T-helper 2 cell treated with Interferon-gamma antibody and Interleukin-4, amounts not matched to agents 5 μg/mL and 100 μg/mL, for 36 hours (primary cell): ENCODE measurements around the gene BEST1.
A peak's percentile ranks its signal among the peaks of the same experiment; 100 is the strongest.
"Not testable (repeated sequence)": the region's sequence is repeated elsewhere in the genome, so short reads cannot be mapped to it uniquely, and the experiment has no call there.

ENCODE experiments used
- DNase-seq: peaks from one replicate; pipeline ENCODE4 v3.0.0; 2021; ENCODE audit warnings: low spot score
- H3K27ac Mint-ChIP-seq: one replicate; pipeline ENCODE4 v1.8.0; 2021; ENCODE audit warnings: mild to moderate bottlenecking, mixed read lengths
- H3K27me3 Mint-ChIP-seq: one replicate; pipeline ENCODE4 v1.8.0; 2021; ENCODE audit warnings: low read depth, mixed read lengths
- H3K36me3 Mint-ChIP-seq: one replicate; pipeline ENCODE4 v1.8.0; 2021; ENCODE audit warnings: low read depth, mixed read lengths
- H3K4me1 Mint-ChIP-seq: one replicate; pipeline ENCODE4 v1.8.0; 2021; ENCODE audit warnings: low read depth, mixed read lengths
- H3K4me3 Mint-ChIP-seq: one replicate; pipeline ENCODE4 v1.8.0; 2022; ENCODE audit warnings: mild to moderate bottlenecking, moderate library complexity, mixed read lengths
- H3K9me3 Mint-ChIP-seq: one replicate; pipeline ENCODE4 v1.8.0; 2021; ENCODE audit warnings: mixed read lengths

BEST1 gene

GRCh38 chr11:61948505-61948904 is 1.6 kb upstream of the BEST1 start:
- Mint-ChIP-seq H3K4me3 (no peak overlapping the region), H3K9me3 (no peaks in the 10 kb centered on the region), H3K4me1 (peaks cover 3% of the 10 kb centered on the region), H3K27ac (no peak overlapping the region), H3K36me3 (no peaks in the 10 kb centered on the region), H3K27me3 (peaks cover 7% of the 10 kb centered on the region)
- DNase-seq, result no peak

- Mint-ChIP-seq H3K4me3 (no peak overlapping the region), H3K27me3 (peaks cover 11% of the 10 kb centered on the region), H3K9me3 (no peaks in the 10 kb centered on the region), H3K36me3 (no peaks in the 10 kb centered on the region), H3K27ac (no peak overlapping the region), H3K4me1 (peaks cover 3% of the 10 kb centered on the region)
- DNase-seq, result no peak
Measured at GRCh38 chr11:61949169-61950034, 749 bp upstream of the BEST1 start.

- DNase-seq, result no peak
- Mint-ChIP-seq H3K9me3 (no peaks in the 10 kb centered on the region), H3K27ac (no peak overlapping the region), H3K27me3 (peaks cover 20% of the 10 kb centered on the region), H3K4me3 (no peak overlapping the region), H3K36me3 (no peaks in the 10 kb centered on the region), H3K4me1 (peaks cover 3% of the 10 kb centered on the region)
Measured at GRCh38 chr11:61951484-61952135, 1.5 kb downstream of the BEST1 start.

GRCh38 chr11:61952882-61953281 is 2.7 kb downstream of the BEST1 start:
- Mint-ChIP-seq H3K4me1 (no peaks in the 10 kb centered on the region), H3K9me3 (no peaks in the 10 kb centered on the region), H3K4me3 (no peak overlapping the region), H3K36me3 (no peaks in the 10 kb centered on the region), H3K27me3 (peaks cover 20% of the 10 kb centered on the region), H3K27ac (no peak overlapping the region)
- no peak for DNase-seq

GRCh38 chr11:61953632-61954031 is 3.5 kb downstream of the BEST1 start:
- DNase-seq, H3K4me1 Mint-ChIP-seq, H3K36me3 Mint-ChIP-seq, H3K27ac Mint-ChIP-seq, H3K9me3 Mint-ChIP-seq, H3K4me3 Mint-ChIP-seq: not testable (repeated sequence)
- peaks cover 20% of the 10 kb centered on the region for H3K27me3 Mint-ChIP-seq

GRCh38 chr11:61954106-61954850 is 4.1 kb downstream of the BEST1 start:
- H3K4me1 Mint-ChIP-seq, result peaks cover 2% of the 10 kb centered on the region
- H3K27ac Mint-ChIP-seq, result no peak overlapping the region
- no peaks in the 10 kb centered on the region for H3K36me3 Mint-ChIP-seq
- no peak for DNase-seq
- no peaks in the 10 kb centered on the region for H3K9me3 Mint-ChIP-seq
- H3K27me3 Mint-ChIP-seq, result peaks cover 20% of the 10 kb centered on the region
- no peak overlapping the region for H3K4me3 Mint-ChIP-seq

- no peak overlapping the region for H3K27ac Mint-ChIP-seq
- H3K36me3 Mint-ChIP-seq, result no peaks in the 10 kb centered on the region
- H3K4me3 Mint-ChIP-seq, result no peak overlapping the region
- peaks cover 2% of the 10 kb centered on the region for H3K4me1 Mint-ChIP-seq
- no peaks in the 10 kb centered on the region for H3K9me3 Mint-ChIP-seq
- H3K27me3 Mint-ChIP-seq, result peaks cover 20% of the 10 kb centered on the region
- DNase-seq, result no peak
Measured at GRCh38 chr11:61954851-61955421, 4.8 kb downstream of the BEST1 start.

GRCh38 chr11:61955422-61956135 is 5.4 kb downstream of the BEST1 start:
- Mint-ChIP-seq H3K4me1 (peaks cover 2% of the 10 kb centered on the region), H3K27ac (no peak overlapping the region), H3K9me3 (no peaks in the 10 kb centered on the region)

GRCh38 chr11:61956191-61957020 is 6.3 kb downstream of the BEST1 start:
- Mint-ChIP-seq H3K4me3 (peak overlapping the region; percentile 1), H3K9me3 (no peaks in the 10 kb centered on the region), H3K36me3 (no peaks in the 10 kb centered on the region), H3K27ac (no peak overlapping the region), H3K27me3 (peaks cover 20% of the 10 kb centered on the region), H3K4me1 (peaks cover 2% of the 10 kb centered on the region)
- no peak for DNase-seq

More at GRCh38 chr11:61955422-61956135, 5.4 kb downstream of the BEST1 start:
- Mint-ChIP-seq H3K36me3 (no peaks in the 10 kb centered on the region), H3K4me3 (peak overlapping the region; percentile 1), H3K27me3 (peaks cover 20% of the 10 kb centered on the region)
- DNase-seq, result no peak

- peaks cover 4% of the 10 kb centered on the region for H3K4me1 Mint-ChIP-seq
- H3K27me3 Mint-ChIP-seq, result peaks cover 20% of the 10 kb centered on the region
- H3K9me3 Mint-ChIP-seq, result no peaks in the 10 kb centered on the region
- DNase-seq, result no peak
- H3K36me3 Mint-ChIP-seq, result no peaks in the 10 kb centered on the region
- no peak overlapping the region for H3K27ac Mint-ChIP-seq
- H3K4me3 Mint-ChIP-seq, result no peak overlapping the region
Measured at GRCh38 chr11:61957021-61957770, 7.0 kb downstream of the BEST1 start.

GRCh38 chr11:61958590-61958989 is 8.4 kb downstream of the BEST1 start:
- H3K9me3 Mint-ChIP-seq, result no peaks in the 10 kb centered on the region
- no peak overlapping the region for H3K4me3 Mint-ChIP-seq
- no peak for DNase-seq
- H3K4me1 Mint-ChIP-seq, result peaks cover 11% of the 10 kb centered on the region
- peaks cover 9% of the 10 kb centered on the region for H3K36me3 Mint-ChIP-seq
- H3K27me3 Mint-ChIP-seq, result peaks cover 19% of the 10 kb centered on the region
- no peak overlapping the region for H3K27ac Mint-ChIP-seq

- H3K36me3 Mint-ChIP-seq, result peaks cover 15% of the 10 kb centered on the region
- peaks cover 15% of the 10 kb centered on the region for H3K4me1 Mint-ChIP-seq
- peaks cover 14% of the 10 kb centered on the region for H3K27me3 Mint-ChIP-seq
- no peaks in the 10 kb centered on the region for H3K9me3 Mint-ChIP-seq
- no peak overlapping the region for H3K4me3 Mint-ChIP-seq
- no peak for DNase-seq
- H3K27ac Mint-ChIP-seq, result no peak overlapping the region
Measured at GRCh38 chr11:61959114-61959513, 9.0 kb downstream of the BEST1 start.
